HG03064 (cell line): ENCODE results near the gene SLC22A3.
"Not testable (repeated sequence)": the region's sequence is repeated elsewhere in the genome, so short reads cannot be mapped to it uniquely, and the experiment has no call there.

ENCODE experiments used
- ATAC-seq: cut with Tn5 transposase; IDR thresholded peaks from one replicate; pipeline ENCODE4 v1.9.1; 2021; ENCODE audit warnings: low read depth; ENCODE audit not compliant: unreplicated experiment

The SLC22A3 gene

DNA sequence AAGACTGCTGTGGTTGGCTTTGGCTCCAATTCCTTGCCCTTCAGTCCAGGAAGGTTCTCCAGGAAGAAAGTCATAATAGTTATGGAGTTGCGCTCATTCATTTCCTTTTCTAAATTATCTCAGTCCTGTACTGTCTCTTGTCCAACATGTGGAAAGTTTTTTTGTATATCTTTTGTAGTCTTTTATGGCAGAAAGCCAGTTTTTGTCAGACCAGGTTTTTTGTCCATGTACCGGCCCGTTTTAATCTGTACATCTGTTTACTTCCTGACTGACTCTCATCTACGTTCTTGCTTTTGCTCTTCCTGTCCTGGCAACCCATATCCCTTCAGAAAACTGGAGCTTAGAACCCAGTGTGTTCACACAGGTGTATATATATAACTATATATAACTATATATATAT lies 127.9 kb downstream of the SLC22A3 start:
- not testable (repeated sequence) for ATAC-seq

DNA sequence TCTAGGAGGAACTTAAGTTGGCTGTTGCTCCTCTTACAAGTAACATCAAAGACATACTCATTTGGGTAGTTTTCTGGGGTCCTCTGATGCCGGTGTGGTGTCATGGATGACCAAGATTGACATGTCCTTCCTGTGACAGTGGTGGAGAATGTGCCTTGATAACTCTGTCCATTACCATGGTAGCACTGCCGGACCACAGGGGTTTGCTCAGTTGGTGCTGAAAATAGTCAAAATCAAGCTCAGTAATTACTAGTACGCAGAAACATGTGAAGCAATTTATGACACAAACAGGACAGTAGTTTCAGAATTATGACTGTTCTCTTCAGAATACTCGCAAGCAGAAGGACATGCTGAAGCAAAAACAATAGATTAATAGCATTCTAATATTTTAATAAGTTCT lies 128.9 kb downstream of the SLC22A3 start:
- not testable (repeated sequence) for ATAC-seq

DNA sequence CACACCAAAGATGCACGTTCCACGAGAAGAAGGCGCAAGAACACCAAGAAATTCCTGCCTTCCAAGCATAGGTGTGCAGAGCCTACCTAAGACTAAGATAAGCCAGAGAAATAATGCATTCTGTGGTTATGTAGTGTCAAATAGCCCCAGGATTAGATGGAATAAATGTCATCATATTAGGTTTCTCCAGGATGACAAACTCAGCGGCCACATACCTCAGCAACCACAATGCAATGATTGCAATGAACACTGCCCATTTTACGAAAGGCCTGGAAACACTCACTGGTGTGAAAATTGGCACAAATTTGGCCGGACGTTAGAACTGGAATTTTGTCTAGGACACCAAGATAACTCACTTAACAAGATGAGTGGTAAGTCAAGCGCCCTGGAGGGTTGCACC lies 129.7 kb downstream of the SLC22A3 start:
- ATAC-seq: no peak

DNA sequence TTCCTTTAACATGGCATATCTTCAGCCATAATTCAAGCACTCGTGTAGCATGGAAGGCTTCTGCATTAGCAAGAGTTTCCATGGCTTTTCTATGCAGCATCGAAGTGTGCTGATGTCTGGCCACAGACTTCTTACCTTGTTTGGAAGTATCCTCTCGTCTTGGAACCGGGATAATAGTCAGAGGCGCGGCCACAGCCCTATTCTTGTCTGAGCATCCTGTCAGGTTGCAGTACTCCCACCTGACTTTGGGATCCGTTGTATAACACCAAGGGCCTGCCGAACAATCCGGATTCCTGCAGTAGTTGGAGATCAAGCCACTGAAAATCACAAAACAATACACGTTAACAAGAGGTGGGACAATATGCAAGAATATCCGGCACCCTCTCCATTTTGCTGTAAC lies 138.9 kb downstream of the SLC22A3 start:
- ATAC-seq: no peak

DNA sequence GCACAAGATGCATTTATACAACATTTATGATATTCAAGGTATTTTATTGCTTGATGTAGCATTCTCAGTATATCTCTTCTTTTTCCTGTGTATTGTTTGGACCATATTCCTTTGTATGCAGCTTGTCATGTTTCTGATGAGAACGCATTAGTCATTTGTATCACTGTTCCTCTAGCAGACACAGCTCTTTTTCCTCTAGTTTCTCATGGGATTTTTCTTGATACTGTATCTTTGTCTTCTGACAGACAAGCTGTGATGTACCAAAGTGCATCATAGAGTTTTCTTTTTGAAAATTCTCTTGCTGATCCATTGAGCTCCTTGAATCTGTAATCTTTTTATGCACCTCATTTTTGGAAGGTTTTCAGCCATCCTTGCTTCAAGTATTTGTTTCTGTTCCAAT lies 140.9 kb downstream of the SLC22A3 start:
- ATAC-seq: no peak

DNA sequence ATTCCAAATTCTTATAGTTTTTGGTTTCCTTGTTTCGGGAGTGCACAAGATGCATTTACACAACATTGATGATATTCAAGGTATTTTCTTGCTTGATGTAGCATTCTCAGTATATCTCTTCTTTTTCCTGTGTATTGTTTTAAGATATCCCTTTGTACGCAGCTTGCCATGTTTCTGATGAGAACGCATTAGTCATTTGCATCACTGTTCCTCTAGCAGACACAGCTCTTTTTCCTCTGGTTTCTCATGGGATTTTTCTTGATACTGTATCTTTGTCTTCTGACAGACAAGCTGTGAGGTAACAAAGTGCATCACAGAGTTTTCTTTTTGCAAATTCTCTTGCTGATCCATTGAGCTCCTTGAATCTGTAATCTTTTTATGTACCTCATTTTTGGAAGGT lies 146.4 kb downstream of the SLC22A3 start:
- no peak for ATAC-seq

DNA sequence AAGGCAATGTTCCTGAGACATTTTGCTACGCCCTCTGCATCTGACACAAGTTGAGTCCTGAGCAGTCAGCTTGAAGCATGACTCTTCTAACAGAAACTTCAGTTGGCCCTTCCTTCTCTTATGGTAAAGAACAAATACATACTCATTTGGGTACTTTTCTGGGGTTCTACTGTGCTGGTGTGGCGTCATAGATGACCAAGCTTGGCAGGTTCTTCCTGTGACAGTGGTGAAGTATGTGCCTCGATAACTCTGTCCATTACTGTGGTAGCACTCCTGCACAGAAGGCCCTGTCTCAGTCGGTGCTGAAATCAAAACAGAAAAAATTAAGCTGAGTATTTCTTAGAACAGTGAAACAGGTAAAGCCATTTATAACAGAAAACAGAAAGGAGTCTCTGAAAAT lies 152.5 kb downstream of the SLC22A3 start:
- ATAC-seq: no peak
